Measurements from ENCODE around the gene BCOR. TPM values are rescaled to one million over a fixed set of nuclear protein-coding genes. Genes with fewer than 3 reads are reported as not detected.

BCOR gene
- total and polyA plus RNA-seq, 2 of the 4 experiments (the other 2 are of a cell fraction), result 7.5 to 9.0 TPM

- no peaks in the 10 kb centered on the region for H3K9me1 ChIP-seq (ENCODE audit: insufficient read depth, low read length)
- POLR2A ChIA-PET (ENCODE audit: unreplicated experiment), result no interaction called here
- H2BK5ac ChIP-seq (ENCODE audit: low read depth, low read length, poor library complexity, severe bottlenecking), result no peak overlapping the region
- no peak overlapping the region for H3K4ac ChIP-seq (ENCODE audit: low read depth, low read length)
- no peak overlapping the region for H3K4me3 ChIP-seq (ENCODE audit: insufficient read depth, low read depth, low read length)
- no peaks in the 10 kb centered on the region for H4K20me1 ChIP-seq (ENCODE audit: insufficient read depth, low read length)
- no peak overlapping the region for H3K18ac ChIP-seq (ENCODE audit: low read depth, low read length)
- WGBS, 2 experiments (ENCODE audit: extremely low coverage in 2 of 2, insufficient read length in 1 of 2), result no CpG with 5 or more reads among the region's 3 CpGs
- in situ Hi-C loops (cut with MboI; ENCODE audit: low sequenced_read_pairs) (no loop called here), intact Hi-C loops (cut with micrococcal nuclease) (no loop called here), dilution Hi-C loops (cut with HindIII; ENCODE audit: low sequenced_read_pairs, unreplicated experiment) (no loop called here)
- H2AK5ac ChIP-seq (ENCODE audit: low read depth, low read length), result no peak overlapping the region
- H2AFZ ChIP-seq (replicated peaks; ENCODE audit: low read length, poor library complexity), result no peak overlapping the region
- H3K23ac ChIP-seq (ENCODE audit: low read depth, low read length), result no peak overlapping the region
- TF ChIP-seq NFE2L2 (IDR thresholded peaks at IDR 0.05; ENCODE audit: low read depth, low read length) (no peak), BHLHE40 (IDR thresholded peaks at IDR 0.05; ENCODE audit: low read depth, low read length) (no peak), CTCF (conservative IDR thresholded peaks at IDR 0.05; ENCODE audit: low read depth, low read length) (no peak), CHD1 (IDR thresholded peaks at IDR 0.05; ENCODE audit: low read depth, low read length) (no peak), MAFK (IDR thresholded peaks at IDR 0.05; ENCODE audit: low read depth, low read length) (no peak), MAZ (IDR thresholded peaks at IDR 0.05; ENCODE audit: borderline replicate concordance, low read depth, low read length) (no peak), ELK1 (IDR thresholded peaks at IDR 0.05; ENCODE audit: borderline replicate concordance, low read depth, low read length) (no peak), CEBPB (IDR thresholded peaks at IDR 0.05; ENCODE audit: low read depth, low read length) (no peak), RFX5 (IDR thresholded peaks at IDR 0.05; ENCODE audit: low read depth, low read length) (no peak), POLR2A (IDR thresholded peaks at IDR 0.05; ENCODE audit: low read depth, low read length) (no peak), FOS (IDR thresholded peaks at IDR 0.05; ENCODE audit: low read depth, low read length) (no peak), MXI1 (IDR thresholded peaks at IDR 0.05; ENCODE audit: borderline replicate concordance, low read depth, low read length) (no peak), RAD21 (IDR thresholded peaks at IDR 0.05; ENCODE audit: low read length) (no peak), USF2 (IDR thresholded peaks at IDR 0.05; ENCODE audit: low read depth, low read length) (no peak), RCOR1 (IDR thresholded peaks at IDR 0.05; ENCODE audit: insufficient replicate concordance, low read length) (no peak), SMC3 (IDR thresholded peaks at IDR 0.05; ENCODE audit: low read depth, low read length) (no peak)
- H3K36me3 ChIP-seq (ENCODE audit: control insufficient read depth, insufficient read depth, low read length), result no peaks in the 10 kb centered on the region
- H3K14ac ChIP-seq (replicated peaks; ENCODE audit: low read depth, low read length), result no peak overlapping the region
- no peak overlapping the region for H3K9ac ChIP-seq (ENCODE audit: low read depth, low read length)
- H2BK15ac ChIP-seq (ENCODE audit: low read depth, low read length), result no peak overlapping the region
- no peak overlapping the region for H2BK20ac ChIP-seq (ENCODE audit: low read depth, low read length)
- H3K27me3 ChIP-seq (ENCODE audit: control insufficient read depth, insufficient read depth, low read length), result no peaks in the 10 kb centered on the region; the same call in 1 of the 2 replicates
- H4K5ac ChIP-seq (ENCODE audit: low read depth, low read length), result no peak overlapping the region
- no peak overlapping the region for H2BK120ac ChIP-seq (ENCODE audit: low read depth, low read length)
- no peak overlapping the region for H3K56ac ChIP-seq (ENCODE audit: extremely low read depth, insufficient read depth, low read length)
- H3K4me2 ChIP-seq (ENCODE audit: low read depth, low read length), result no peak overlapping the region
- H3K9me3 ChIP-seq (ENCODE audit: control insufficient read depth, insufficient read depth, low read length), result no peaks in the 10 kb centered on the region
- no peak overlapping the region for H4K91ac ChIP-seq (ENCODE audit: insufficient read depth, low read depth, low read length)
- BruUV-seq (replicated peaks), result no TSS peak
- H4K8ac ChIP-seq (ENCODE audit: low read depth in 2 of 2, low read length in 2 of 2), result no peak overlapping the region
- no peak overlapping the region for H2AK9ac ChIP-seq (replicated peaks; ENCODE audit: low read depth, low read length, poor library complexity)
- no peaks in the 10 kb centered on the region for H3K79me1 ChIP-seq (ENCODE audit: low read depth in 1 of 2, low read length in 2 of 2)
- CTCF ChIA-PET, result interaction anchor here (0.7 kb wide), 1 partner anchor 184 kb away, joined by 4 read pairs; no protein-coding TSS in a partner anchor
- H3K4me1 ChIP-seq (ENCODE audit: control insufficient read depth, insufficient read depth, low read length), result peaks cover 8% of the 10 kb centered on the region
- DNase-seq (no peak), ATAC-seq (ENCODE audit: low read depth) (no peak)
- H3K27ac ChIP-seq (ENCODE audit: insufficient read depth, low read length), result no peak overlapping the region
Observed at GRCh38 chrX:40112996-40113395, 15.2 kb upstream of the BCOR start.
